ENCODE measurements around the gene PRKAR2B. TPM values are rescaled to one million over a fixed set of nuclear protein-coding genes. Genes with fewer than 3 reads are reported as not detected.

PRKAR2B gene
- total and polyA plus RNA-seq, 4 donors: 0.88 to 41.8 (median 1.6) TPM

DNA sequence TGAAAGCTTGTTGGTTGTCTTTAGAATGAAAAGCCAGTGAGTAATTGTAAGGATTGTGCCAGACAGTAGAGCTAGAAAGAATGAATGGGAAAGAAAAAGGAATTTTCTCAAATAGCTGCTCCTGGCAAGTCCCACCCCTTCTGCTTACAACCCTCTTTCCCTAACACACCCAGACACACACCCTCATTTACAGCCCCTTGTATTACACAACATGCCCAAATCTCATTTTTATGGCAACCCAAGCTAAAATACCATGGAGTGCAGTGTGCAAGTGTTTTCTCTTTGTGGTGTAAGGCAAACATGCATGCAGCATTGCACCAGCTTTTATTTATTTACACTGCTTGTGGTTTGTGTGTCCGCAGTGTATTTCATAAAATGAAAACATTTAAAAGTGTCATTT lies 1.5 kb downstream of the PRKAR2B start:
- Histone ChIP-seq H3K27me3 (ENCODE audit: control insufficient read depth in 4 of 4, insufficient read depth in 4 of 4, low read length in 3 of 4) (no peaks in the 10 kb centered on the region), H3K36me3 (ENCODE audit: control insufficient read depth in 4 of 4, insufficient read depth in 3 of 4, low read depth in 1 of 4, low read length in 3 of 4) (no peaks in the 10 kb centered on the region), H3K9ac (ENCODE audit: low read depth in 1 of 2, low read length in 2 of 2) (no peak overlapping the region), H3K4me1 (ENCODE audit: control insufficient read depth in 4 of 4, insufficient read depth in 4 of 4, low read length in 3 of 4) (peaks cover 4 to 16% (median 9%) of the 10 kb centered on the region in 4 donors), H3K27ac (ENCODE audit: low read depth in 1 of 2, low read length in 2 of 2) (no peak overlapping the region), H3K9me3 (ENCODE audit: control insufficient read depth in 4 of 4, low read length in 3 of 4) (no peaks in the 10 kb centered on the region), H3K4me3 (ENCODE audit: low read depth in 1 of 3, low read length in 3 of 3) (no peak overlapping the region)
- no peak for DNase-seq (ENCODE audit: low spot score)
- 29% methylated on average over 1 of the region's 1 CpG for WGBS
- TF ChIP-seq, protein P1, sequence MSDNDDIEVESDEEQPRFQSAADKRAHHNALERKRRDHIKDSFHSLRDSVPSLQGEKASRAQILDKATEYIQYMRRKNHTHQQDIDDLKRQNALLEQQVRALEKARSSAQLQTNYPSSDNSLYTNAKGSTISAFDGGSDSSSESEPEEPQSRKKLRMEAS (IDR thresholded peaks at IDR 0.05): no peak
- TF ChIP-seq, protein P2, sequence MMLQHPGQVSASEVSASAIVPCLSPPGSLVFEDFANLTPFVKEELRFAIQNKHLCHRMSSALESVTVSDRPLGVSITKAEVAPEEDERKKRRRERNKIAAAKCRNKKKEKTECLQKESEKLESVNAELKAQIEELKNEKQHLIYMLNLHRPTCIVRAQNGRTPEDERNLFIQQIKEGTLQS (IDR thresholded peaks at IDR 0.05): no peak
- TF ChIP-seq GABPA (IDR thresholded peaks at IDR 0.05 in 1 of 2, conservative IDR thresholded peaks at IDR 0.05 in 1 of 2): no peak
- TF ChIP-seq YY1 (IDR thresholded peaks at IDR 0.05): no peak
- no peak for TF ChIP-seq HNF4A (conservative IDR thresholded peaks at IDR 0.05)
- TF ChIP-seq RXRA (IDR thresholded peaks at IDR 0.05): no peak
- TF ChIP-seq, protein P3, sequence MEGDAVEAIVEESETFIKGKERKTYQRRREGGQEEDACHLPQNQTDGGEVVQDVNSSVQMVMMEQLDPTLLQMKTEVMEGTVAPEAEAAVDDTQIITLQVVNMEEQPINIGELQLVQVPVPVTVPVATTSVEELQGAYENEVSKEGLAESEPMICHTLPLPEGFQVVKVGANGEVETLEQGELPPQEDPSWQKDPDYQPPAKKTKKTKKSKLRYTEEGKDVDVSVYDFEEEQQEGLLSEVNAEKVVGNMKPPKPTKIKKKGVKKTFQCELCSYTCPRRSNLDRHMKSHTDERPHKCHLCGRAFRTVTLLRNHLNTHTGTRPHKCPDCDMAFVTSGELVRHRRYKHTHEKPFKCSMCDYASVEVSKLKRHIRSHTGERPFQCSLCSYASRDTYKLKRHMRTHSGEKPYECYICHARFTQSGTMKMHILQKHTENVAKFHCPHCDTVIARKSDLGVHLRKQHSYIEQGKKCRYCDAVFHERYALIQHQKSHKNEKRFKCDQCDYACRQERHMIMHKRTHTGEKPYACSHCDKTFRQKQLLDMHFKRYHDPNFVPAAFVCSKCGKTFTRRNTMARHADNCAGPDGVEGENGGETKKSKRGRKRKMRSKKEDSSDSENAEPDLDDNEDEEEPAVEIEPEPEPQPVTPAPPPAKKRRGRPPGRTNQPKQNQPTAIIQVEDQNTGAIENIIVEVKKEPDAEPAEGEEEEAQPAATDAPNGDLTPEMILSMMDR (IDR thresholded peaks at IDR 0.05; ENCODE audit: low read depth, low read length, missing input control): no peak
- no peak for TF ChIP-seq SP1 (IDR thresholded peaks at IDR 0.05)
- TF ChIP-seq TAF1 (conservative IDR thresholded peaks at IDR 0.05): no peak
- TF ChIP-seq JUND (IDR thresholded peaks at IDR 0.05): no peak
- TF ChIP-seq EGR1 (IDR thresholded peaks at IDR 0.05; ENCODE audit: low read depth in 2 of 2): no peak
- TF ChIP-seq FOXA2 (IDR thresholded peaks at IDR 0.05): no peak
- no peak for TF ChIP-seq RAD21 (IDR thresholded peaks at IDR 0.05)
- TF ChIP-seq, protein P4, sequence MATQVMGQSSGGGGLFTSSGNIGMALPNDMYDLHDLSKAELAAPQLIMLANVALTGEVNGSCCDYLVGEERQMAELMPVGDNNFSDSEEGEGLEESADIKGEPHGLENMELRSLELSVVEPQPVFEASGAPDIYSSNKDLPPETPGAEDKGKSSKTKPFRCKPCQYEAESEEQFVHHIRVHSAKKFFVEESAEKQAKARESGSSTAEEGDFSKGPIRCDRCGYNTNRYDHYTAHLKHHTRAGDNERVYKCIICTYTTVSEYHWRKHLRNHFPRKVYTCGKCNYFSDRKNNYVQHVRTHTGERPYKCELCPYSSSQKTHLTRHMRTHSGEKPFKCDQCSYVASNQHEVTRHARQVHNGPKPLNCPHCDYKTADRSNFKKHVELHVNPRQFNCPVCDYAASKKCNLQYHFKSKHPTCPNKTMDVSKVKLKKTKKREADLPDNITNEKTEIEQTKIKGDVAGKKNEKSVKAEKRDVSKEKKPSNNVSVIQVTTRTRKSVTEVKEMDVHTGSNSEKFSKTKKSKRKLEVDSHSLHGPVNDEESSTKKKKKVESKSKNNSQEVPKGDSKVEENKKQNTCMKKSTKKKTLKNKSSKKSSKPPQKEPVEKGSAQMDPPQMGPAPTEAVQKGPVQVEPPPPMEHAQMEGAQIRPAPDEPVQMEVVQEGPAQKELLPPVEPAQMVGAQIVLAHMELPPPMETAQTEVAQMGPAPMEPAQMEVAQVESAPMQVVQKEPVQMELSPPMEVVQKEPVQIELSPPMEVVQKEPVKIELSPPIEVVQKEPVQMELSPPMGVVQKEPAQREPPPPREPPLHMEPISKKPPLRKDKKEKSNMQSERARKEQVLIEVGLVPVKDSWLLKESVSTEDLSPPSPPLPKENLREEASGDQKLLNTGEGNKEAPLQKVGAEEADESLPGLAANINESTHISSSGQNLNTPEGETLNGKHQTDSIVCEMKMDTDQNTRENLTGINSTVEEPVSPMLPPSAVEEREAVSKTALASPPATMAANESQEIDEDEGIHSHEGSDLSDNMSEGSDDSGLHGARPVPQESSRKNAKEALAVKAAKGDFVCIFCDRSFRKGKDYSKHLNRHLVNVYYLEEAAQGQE (IDR thresholded peaks at IDR 0.05): no peak
- TF ChIP-seq, protein P5, sequence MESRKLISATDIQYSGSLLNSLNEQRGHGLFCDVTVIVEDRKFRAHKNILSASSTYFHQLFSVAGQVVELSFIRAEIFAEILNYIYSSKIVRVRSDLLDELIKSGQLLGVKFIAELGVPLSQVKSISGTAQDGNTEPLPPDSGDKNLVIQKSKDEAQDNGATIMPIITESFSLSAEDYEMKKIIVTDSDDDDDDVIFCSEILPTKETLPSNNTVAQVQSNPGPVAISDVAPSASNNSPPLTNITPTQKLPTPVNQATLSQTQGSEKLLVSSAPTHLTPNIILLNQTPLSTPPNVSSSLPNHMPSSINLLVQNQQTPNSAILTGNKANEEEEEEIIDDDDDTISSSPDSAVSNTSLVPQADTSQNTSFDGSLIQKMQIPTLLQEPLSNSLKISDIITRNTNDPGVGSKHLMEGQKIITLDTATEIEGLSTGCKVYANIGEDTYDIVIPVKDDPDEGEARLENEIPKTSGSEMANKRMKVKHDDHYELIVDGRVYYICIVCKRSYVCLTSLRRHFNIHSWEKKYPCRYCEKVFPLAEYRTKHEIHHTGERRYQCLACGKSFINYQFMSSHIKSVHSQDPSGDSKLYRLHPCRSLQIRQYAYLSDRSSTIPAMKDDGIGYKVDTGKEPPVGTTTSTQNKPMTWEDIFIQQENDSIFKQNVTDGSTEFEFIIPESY (IDR thresholded peaks at IDR 0.05): no peak
- TF ChIP-seq HNF4G (IDR thresholded peaks at IDR 0.05): no peak
- TF ChIP-seq NR2F2 (IDR thresholded peaks at IDR 0.05): no peak
